Testis (tissue), 2 donors: ENCODE measurements around the gene CCDC93.

Source experiments
- POLR2A ChIP-seq: fragments of 450-650 bp; IDR thresholded peaks from one replicate; pipeline ENCODE4 v1.6.1; 2017; ENCODE audit warnings: antibody characterized with exemption, mild to moderate bottlenecking, moderate library complexity
- TF ChIP-seq, protein P1 (sequence below), 3 experiments: fragments of 450-650 bp in 2 of 3; fragments of 200-600 bp in 1 of 3; sonication (generic) in 1 of 3; IDR thresholded peaks; one replicate each; pipeline ENCODE4 v1.5.1; 2016 to 2019; ENCODE audit warnings: antibody characterized with exemption in 3 of 3, mild to moderate bottlenecking in 2 of 3, moderate library complexity in 1 of 3

DNA sequence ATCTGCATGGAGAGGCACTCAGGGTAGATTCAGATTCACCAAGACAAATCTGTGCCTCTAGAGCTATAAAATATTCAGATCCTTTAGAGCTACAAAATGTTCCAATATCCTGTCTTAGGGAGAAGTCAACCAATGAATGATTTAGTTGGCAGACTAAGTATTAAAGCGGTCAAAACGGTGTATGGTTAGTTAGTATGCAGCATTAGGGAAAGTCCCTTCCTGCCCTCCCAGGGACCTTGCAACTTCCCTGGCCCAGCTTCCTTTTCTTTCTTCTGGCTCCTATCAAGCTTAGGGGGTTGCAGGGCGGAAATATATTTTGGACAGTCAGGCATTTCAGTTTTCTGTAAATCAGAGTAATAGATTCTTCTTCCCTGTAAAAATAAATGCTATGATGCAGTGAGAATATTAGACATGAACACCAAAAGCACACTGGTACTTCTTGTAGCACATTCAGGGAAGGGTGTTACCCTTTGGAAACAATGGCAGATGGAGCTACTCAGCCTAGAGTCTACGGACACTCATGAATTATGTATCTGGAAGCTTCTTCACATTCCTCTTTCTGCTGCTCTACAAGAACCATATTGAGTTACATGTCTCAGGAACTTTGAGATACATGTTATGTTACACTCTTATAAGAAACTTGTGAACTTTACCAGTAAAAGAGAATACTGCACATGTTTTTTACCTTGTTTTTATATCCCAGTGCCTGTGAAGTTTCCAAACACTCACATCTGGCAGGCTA lies 45.7 kb downstream of the CCDC93 start:
- TF ChIP-seq POLR2A, result no peak
- TF ChIP-seq, protein P1, sequence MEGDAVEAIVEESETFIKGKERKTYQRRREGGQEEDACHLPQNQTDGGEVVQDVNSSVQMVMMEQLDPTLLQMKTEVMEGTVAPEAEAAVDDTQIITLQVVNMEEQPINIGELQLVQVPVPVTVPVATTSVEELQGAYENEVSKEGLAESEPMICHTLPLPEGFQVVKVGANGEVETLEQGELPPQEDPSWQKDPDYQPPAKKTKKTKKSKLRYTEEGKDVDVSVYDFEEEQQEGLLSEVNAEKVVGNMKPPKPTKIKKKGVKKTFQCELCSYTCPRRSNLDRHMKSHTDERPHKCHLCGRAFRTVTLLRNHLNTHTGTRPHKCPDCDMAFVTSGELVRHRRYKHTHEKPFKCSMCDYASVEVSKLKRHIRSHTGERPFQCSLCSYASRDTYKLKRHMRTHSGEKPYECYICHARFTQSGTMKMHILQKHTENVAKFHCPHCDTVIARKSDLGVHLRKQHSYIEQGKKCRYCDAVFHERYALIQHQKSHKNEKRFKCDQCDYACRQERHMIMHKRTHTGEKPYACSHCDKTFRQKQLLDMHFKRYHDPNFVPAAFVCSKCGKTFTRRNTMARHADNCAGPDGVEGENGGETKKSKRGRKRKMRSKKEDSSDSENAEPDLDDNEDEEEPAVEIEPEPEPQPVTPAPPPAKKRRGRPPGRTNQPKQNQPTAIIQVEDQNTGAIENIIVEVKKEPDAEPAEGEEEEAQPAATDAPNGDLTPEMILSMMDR (IDR thresholded peaks at IDR 0.05), result no peak
